Measurements from ENCODE around the gene CELF1.

The CELF1 gene

DNA sequence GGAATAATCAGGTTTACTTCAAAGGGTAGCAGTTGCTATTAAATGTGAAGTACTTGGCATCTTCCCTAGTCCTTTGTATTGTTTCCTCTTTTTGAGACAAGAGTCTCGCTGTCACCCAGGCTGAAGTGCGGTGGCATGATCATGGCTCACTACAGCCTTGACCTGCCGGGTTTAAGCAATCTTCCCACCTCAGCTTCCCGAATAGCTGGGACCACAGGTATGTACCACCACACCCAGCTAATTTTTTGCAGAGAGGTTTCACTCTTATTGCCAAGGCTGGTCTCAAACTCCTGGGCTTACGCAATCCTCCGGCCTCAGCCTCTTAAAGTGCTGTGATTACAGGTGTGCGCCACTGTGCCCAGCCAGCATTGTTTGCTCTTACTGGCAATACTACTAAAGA is 67.8 kb downstream of the CELF1 start:
- DNase-seq (ENCODE audit: low spot score) = no peak

DNA sequence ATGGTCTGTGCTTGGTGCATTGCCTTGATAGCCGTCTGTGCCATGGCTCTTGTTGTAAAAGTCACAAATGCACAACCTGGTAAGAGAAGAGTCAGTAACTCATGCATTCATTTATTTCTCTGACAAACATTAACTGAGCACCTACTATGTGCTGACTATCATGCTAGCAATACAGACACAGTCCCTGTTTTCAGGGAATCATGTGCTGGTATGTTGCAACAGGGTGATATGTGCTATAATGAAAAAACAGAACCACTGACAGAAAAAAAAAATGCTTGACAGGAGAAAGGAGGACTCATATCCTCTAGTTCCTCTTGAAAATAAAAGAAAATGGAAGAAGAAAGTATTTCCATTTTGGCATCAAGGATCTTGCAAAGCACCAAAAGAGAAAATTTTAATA is 69.5 kb downstream of the CELF1 start:
- DNase-seq (ENCODE audit: low spot score) = no peak

DNA sequence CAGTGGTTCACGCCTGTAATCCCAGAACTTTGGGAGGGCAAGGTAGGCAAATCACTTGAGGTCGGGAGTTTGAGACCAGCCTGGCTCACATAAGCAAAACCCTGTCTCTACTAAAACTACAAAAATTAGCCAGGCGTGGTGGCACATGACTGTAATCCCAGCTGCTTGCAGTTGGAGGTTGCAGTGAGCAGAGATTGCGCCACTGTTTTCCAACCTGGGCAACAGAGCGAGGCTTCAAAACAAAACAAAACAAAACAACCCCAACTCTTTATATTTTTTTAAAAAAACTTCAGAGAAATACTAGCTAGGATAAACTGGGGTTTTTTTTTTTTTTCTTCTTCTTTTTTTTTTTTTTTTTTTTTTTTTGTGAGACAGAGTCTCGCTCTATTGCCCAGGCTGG is 72.2 kb downstream of the CELF1 start:
- no peak for DNase-seq (ENCODE audit: low spot score)

DNA sequence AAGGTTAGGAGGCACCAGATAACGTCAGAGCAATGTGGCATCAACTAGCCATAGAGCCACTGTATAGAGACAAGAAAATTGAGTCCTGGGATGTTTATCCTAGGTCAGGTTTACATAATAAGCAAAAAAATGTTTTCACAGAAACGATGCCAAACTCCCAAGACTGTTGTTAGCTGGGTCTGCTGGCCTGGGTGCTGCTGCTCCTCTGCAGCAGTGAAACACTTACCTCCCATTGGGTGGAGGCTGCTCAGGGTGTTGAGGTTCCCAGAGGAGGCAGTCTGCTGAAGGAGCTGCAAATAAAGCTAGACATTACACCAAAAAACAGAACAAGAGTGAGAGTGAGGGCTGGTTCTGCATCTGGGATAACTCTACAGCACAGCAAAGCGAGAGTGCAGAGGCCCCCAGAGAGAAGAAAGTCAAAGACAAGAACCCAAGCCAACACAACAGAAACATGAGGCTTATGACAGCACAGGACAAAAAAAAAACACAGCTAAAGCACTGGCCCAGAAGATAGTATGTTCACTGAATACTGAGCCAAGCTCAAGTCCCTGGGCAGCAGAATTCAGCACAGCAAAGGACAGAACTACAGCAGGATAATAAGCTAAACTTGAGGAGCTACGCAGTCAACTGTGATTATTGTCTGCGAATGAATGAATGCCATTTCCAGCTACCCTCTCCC is 74.1 kb downstream of the CELF1 start:
- no peak for DNase-seq (ENCODE audit: low spot score)

DNA sequence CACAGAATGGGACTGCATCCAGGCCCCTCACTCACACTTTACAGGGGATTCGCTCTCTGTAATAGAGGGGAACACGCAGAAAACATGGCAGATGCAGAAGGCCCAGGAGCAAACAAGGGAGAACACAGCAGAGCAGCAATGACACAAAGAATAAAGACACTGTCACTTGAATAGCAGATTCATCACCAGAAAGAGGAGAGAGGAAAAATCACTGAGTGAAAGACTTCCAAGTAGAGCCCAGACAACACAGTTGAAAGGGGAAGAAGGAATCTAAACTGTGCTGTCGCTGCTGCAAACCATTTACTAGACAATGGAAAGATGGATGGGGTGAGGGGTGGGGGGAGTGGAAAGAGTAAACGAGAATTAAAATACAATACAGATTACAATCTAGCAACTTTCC is 75.2 kb downstream of the CELF1 start:
- DNase-seq (ENCODE audit: low spot score) = no peak

DNA sequence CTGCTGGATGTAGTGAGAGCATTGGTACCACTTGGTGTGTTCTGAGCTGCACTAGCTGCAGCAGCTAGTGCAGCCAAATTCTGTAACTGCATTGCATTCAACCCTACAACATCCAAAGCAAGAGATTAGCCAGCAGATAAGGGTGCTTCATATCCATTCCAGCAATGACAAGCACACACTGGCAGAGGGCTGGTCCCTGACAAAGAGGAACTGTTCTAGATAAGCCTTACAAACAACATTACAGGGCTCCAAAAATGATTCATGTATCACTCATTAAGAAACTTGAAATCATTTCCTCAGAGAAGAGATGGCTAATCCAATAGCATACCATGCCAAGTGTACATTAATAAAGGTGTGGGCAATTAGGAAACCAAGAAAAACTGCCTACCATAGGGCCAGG is 75.6 kb downstream of the CELF1 start:
- DNase-seq (ENCODE audit: low spot score) = no peak

DNA sequence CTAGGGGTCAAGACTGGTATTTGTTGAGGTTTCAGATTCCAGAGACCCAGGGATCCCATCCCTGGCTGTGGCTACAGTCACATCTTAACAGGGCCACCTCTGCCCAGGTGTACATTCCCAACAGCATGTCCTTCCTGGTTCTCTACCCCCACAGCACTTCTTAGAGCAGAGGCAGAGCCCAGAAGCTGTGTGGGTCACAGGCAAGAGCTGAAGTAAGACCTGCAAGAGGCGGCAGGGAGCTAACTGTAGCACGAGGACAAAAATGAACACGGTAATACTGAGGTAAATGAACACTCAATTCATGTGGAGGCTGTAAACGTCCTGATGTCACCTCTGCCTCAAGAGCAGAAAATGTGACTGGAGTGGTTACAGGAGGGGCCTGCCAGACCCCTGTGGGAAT is 82.3 kb downstream of the CELF1 start:
- DNase-seq (ENCODE audit: low spot score) = no peak

DNA sequence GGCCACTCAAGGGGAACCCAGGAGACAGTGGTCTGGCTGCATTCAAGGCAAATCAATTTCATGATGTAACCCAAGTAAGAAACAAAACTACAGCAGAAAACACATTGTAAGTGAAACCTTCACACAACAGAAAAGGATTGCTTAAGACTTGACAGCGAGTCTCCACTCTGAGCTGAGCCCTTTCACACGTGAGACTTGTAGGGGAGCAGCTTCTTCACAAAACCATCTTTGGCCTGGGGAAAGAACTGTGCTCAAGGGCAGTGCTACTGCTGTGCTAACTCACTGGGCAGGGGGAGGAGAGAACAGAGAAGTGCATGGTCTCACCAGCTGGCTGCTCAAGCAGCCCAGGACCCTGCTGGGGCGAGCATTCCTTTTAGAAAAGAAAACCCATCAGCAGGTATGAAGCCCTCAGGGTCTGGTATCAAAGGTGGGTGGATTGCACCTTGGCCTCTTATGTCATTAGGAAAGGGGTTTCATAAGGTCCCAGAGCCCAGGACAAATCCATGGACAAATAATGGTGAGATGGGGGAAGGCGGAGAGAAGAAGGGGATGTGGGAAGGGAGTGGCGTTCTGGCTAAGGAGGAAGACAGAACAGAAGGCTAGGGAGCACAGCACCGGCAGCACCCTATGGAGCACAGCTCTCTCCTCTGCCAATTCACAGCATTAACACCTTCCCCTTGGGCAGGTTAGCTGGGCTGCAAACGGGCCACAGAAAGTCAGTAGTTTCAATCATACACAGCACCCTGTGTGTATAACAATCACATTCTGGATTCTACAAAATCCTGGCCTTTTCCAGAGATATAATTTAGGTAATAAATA is 83.4 kb downstream of the CELF1 start:
- DNase-seq (ENCODE audit: low spot score) = no peak

DNA sequence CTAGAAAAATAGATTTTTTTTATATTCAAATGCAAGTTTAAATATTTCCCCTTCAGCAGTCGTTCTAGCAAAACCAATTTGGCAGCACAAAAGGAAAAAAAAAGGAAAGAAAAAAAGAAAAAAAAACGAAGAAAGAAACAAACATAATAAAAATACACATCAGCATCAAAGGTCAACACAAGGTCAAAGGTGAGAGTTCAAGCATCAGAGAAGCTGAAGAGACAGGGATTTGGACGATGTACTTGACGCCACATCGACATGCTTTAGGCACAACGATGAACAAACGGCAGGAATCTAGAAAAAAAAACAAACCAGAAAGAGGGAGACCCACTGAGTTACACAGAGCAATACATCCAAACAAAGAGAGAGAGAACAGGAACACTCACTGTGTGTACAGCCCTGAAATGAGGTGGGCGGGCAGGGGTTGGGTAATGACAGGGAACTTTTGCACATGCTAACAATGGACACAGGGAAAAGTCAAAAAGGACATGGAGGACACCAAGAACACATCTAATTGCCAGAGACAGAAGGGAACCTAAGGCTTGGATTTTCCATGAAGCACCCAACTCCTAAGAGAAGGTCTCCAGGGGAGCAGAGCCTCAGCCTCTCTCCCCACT is 84.2 kb downstream of the CELF1 start:
- no peak for DNase-seq (ENCODE audit: low spot score)

DNA sequence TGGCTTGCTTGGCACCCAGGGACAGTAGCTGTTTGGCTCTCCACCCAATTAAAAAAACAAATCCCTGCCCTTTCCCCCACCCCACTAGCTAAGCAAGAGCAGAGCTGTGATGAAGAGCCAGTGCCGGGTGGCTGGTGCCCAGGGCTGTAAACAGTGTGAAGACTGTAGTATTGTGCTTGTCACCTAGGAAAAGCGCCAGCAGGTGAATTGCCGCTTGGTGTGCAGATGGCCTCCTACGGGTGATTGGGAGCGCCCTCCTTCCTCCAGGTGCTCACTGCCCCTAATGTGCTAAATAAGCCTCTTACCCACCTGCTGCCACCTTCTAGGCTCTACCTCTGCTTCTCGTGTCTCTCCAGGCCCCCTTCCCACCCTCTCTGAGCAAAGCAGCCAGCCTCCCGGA is 85.6 kb downstream of the CELF1 start:
- DNase-seq (ENCODE audit: low spot score) = no peak

DNA sequence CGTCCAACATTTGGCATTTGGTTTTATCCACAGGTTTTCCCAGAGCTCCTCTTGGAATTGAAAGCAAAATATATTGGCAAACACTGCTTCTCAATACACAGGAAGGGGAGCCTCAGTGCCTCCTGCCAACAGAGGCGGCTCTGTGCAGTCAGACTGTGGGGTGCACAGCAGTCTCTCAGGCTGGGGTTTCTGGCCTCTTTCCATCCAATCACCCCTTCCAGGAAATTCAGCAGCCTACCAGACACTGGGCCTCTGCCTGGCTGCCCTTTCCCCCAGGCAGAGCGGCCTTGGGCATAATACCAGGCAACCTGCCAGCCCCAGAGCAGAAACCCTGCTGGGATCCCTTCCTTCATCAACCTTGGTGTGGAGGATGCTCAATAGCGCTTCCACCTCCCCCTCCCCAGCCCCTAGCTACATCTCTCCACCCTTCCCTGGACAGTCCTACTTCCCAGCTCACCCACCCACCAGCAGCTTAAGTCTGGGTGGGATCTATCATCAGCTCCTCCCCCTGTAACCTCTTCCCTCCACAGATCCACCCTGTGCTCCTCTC is 86.2 kb downstream of the CELF1 start:
- DNase-seq (ENCODE audit: low spot score) = peak; percentile 79

DNA sequence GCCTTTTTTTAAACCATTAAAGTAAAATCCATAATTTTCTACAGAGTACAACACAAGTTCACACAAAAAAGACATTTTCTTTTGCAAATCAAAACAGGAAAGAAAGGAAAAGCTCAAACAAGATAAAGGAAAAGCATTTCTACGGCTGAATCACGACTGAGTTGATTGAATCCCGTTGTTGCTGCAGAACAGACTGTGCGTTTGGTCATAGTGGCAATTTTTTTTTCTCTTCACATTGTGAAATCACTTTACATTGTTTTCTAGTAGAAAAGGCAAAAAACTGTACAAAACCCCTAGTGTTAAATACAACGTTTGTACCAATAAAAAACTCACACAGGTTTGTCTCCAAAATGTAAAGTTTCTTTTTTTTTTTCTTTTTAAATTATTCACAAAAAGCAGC is 86.7 kb downstream of the CELF1 start:
- no peak for DNase-seq (ENCODE audit: low spot score)

DNA sequence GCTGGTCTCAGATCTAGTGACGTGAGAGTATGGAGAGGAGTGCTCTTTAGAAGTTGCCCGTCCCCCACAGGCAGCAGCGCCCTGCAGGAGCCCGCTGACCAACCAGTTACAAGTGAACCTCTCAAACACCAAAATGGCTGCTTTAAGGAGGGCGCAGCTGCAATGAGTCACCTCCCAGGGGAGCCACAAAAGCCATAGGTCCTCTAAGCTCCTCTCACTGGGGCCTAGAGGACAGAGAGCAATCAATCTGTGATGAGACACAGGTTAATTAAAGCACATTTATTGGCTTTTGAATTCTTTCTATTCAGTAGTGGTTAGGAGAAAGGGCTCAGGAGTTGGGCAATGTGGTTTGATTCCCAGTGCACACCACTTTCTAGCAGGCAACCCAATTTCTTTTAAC is 88.4 kb downstream of the CELF1 start:
- DNase-seq (ENCODE audit: low spot score) = no peak

DNA sequence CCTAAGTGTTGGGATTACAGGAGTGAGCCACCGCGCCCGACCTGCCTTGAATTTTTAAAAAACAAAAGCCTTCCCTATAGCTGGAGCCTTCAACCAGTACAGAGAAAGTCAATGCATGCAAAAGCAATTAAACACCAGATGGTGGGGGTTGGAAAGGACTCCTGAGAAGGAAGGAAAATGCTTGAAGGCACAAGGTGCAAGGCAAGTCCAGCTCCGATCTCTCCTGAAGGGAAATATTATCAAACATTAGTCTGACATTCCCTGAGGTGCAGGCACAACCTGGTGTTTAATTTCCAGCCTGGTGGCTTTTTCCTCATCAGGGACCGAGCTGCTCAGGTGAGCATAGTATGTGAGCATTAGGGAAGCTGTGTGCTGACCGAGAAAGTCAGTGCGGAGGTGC is 91.1 kb downstream of the CELF1 start:
- no peak for DNase-seq (ENCODE audit: low spot score)

DNA sequence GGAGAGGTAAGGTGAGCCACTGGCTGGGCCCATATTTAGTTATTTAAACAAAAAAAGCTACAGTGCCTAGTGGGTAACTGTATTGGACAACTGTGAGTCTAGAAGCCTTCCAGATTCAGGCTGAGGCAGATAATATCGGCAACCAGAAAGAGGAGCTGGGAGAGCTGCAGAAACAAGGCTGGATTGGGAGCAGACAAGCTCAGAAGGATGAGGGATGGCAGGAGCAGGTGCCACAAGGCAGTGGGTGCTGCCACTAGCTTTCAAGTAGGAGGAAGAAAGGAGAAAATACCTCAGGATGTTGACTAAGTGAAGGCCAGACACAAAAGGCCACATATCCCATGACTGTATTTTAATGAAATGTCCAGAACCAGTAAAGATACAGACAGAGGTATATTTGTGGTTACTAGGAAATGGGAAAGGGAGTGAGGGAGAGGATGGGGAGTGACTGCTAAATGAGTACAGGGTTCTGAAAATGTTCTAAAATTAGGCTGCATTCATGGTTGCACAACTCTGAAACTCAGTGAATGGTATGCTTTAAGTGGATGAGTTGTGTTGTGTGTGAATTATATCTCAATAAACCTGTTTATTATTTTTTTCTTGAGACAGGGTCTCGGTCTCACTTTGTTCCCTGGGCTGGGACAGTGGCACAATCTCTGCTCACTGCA is 92.2 kb downstream of the CELF1 start:
- DNase-seq (ENCODE audit: low spot score) = no peak

DNA sequence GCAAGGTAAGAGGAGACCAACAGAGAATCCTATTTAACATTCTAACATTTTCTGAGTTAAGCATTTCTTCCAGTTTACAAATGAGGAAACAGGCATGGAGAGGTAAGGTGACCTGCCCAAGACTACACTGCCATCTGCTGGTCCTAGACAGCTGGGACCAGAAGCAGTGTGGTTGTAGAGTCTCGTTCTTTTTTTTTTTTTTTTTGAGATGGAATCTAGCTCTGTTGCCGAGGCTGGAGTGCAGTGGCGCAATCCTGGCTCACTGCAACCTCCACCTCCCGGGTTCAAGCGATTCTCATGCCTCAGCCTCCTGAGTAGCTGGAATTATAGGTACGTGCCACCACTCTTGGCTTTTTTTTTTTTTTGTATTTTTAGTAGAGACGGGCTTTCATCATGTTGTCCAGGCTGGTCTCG is 98.7 kb downstream of the CELF1 start:
- DNase-seq (ENCODE audit: low spot score) = peak; percentile 72

DNA sequence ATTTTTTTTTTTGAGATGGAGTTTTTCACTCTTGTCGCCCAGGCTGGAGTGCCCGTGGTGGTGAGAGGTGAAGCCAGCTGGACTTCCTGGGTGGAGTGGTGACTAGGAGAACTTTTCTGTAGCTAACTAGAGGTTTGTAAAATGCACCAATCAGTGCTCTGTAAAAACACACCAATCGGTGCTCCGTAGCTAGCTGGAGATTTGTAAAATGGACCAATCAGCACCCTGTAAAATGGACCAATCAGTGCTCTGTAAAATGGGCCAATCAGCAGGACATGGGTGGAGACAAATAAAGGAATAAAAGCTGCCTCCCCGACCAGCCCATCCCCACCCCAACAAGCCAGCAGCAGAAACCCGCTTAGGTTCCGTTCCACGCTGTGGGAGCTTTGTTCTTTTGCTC is 99.6 kb downstream of the CELF1 start:
- no peak for DNase-seq (ENCODE audit: low spot score)

DNA sequence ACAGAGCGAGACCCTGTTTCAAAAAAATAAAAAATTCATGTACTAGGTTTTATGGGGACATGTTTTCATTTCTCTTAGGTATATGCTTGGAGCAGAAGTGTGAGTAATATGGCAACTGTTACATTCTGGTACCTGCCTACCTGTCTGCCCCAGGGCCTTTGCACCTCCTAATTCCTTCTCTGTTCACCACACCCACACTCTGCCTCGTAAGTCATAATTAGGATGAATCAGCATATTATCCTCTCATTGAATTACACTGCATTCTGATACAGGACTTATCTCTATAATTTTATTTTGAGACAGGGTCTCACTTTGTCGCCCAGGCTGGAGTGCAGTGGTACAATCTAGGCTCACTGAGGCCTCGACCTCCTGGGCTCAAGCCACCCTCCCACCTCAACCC is 100.9 kb downstream of the CELF1 start:
- no peak for DNase-seq (ENCODE audit: low spot score)

DNA sequence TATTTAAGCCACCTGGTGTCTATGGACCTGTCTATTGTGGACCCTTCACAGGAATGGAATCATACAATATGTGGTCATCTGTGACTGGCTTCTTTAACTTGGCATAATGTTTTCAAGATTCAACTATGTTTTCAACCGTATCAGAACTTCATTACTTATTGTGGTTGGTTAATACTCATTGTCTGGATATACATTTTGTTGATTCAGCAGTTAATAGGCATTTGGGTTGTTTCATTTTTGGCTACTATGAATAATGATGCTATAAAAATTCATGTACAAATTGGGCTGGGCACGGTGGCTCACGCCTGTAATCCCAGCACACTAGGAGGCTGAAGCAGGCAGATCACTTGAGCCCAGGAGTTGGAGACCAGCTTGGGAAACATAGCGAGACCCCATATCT is 101.5 kb downstream of the CELF1 start:
- DNase-seq (ENCODE audit: low spot score) = no peak

DNA sequence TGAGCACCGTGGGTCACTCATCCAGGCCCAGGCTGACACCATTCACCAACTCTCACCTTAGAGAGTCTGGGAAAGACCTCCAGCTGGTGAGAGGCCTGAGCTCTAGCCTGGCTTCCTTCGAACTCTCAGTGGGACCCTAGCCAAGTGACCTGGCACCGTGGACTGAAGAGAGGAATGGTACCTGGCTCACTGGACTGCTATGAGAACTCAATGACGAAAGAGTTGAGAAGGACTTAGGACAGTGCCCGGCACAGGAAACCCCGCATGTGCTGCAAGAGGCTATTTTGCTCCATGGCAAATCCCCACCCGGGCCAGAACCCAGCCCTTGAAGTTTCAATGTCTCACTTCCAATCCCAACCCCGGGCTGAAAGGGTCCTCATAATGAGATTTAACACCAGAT is 103.4 kb downstream of the CELF1 start:
- no peak for DNase-seq (ENCODE audit: low spot score)

DNA sequence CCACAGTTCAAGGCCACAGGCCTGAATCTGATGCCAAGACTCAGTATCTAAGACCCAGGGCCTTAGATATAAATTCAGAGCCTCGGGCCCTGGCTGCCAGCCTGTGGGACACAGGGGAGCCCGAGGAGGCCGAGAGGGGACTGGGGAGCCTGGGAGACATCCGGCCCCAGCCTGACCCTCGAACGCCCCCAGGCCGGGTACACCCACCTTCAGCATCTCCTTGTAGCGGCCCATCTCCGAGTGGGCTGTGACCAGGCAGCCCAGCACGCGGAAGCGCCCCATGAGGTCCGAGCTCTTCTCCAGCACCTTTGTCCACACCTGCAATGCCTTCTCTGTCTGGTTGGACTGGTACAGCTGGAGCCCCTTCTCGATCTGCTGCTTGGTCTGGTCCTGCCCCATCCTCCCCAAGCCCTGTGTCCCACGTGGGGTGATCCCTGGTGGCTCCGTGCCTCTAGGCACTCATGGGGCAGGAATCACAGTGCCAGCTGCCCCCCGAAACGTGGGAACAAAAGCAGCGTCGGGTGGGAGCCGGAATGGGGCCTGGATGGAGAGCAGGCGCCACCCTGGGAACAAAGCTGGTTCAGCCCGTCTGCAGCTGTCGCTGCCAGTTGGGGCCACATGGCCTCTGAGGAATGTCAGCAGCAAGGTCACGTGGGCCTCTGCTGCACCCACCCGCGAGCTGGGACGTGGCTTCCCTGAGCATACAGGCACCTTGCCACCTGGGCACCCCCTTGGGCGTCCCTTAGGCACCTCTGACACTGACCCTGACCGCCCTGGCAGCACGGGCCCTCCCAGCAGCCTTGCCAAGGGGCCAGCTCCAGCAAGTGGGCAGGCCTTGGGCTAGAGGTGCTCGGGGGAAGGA is 104.1 kb downstream of the CELF1 start, which contains the start of gene RAPSN:
RAPSN (minus strand) TSS at position 571 of the 862 bp plus-strand sequence; CDS start at position 399, 172 bp downstream.
- DNase-seq (ENCODE audit: low spot score) = no peak

All from putamen (tissue), 1 donor.